HG03558 (cell line): ENCODE measurements around the gene SLA2.
"Not testable (repeated sequence)": the region's sequence is repeated elsewhere in the genome, so short reads cannot be mapped to it uniquely, and the experiment has no call there.

Source experiments
- ATAC-seq: cut with Tn5 transposase; IDR thresholded peaks from one replicate; pipeline ENCODE4 v1.9.1; 2021; ENCODE audit warnings: moderate number of reproducible peaks; ENCODE audit not compliant: unreplicated experiment; ENCODE audit errors: extremely low read depth

The SLA2 gene

DNA sequence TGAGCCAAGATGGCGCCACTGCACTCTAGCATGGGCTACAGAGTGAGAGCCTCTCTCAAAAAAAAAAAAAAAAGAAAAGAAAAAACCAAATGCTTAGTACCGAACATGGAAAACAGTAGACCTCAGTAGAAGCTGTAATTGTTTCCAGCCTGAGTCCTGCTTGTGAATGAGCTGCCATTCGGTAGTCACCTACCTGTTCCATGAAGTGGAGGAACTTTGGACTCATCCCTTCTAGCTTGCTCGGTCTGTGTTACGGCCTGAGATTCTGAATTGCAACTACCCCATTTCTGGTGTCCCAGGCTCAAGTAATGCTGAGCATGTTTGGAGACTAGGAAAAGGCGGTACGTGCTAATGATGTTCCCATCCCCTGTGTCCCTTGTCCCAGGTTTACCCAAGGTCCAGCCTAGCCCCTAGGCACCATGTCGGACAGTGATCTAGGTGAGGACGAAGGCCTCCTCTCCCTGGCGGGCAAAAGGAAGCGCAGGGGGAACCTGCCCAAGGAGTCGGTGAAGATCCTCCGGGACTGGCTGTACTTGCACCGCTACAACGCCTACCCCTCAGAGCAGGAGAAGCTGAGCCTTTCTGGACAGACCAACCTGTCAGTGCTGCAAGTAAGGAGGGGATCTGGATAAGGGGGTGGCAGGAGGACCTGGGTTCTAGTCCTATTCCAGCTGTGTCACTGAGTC, 67.5 kb downstream of the SLA2 start:
- ATAC-seq = no peak

DNA sequence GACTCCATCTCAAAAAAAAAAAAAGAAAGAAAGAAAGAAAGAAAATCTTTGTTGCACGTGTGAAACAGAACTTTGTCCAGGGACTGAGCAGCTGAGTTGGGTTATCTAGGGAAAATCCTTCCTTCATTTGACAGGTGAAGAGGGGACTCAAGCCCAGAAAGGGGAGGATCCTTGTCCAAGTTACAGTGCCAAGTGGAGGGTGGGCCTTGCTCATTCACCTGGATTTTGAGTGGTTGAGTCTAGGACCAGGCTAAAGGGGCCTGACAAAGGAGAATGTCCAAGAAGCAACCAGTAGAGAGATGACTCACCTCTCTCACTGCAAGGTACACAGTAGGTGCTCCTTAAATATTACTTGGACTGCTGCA, 69.9 kb downstream of the SLA2 start:
- ATAC-seq = no peak

DNA sequence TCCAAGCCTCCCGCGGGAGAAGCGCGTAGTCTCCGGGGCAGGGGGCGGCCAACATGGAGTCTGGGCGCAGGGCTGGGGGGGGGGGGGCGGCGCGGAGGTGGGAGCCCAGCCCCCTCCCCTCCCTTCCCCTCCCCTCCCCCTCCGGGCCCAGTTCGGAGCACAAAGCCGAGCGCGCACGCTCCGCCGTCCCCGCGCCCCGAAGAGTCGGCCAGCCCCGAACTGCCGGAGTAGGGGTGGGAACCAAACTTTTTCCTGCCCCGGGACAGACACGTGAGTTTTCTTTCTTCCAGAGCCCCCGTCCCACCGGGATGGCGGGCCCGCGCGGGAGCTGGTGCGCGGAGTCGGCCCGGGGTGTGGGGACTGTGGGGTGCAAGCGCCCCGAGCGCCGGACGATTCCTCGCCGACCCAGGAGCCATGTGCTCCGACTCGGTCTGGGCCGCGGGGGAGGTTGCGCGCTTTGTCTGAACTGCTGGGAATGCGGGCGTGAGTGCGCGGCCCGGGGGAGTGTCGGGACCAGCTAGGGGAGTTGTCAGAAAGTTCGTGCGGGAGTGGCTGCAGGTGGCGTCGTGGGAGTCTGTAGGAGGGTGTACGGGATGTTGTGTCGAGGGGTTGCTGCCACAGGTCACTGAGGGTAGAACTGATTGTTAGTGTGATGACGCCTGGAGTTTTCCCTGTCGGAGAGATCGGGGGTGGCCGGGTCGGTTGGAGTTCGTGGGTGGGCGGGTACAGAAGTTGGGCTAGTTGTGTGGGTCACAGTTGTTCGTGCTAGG, 71.4 kb downstream of the SLA2 start:
- no peak for ATAC-seq

DNA sequence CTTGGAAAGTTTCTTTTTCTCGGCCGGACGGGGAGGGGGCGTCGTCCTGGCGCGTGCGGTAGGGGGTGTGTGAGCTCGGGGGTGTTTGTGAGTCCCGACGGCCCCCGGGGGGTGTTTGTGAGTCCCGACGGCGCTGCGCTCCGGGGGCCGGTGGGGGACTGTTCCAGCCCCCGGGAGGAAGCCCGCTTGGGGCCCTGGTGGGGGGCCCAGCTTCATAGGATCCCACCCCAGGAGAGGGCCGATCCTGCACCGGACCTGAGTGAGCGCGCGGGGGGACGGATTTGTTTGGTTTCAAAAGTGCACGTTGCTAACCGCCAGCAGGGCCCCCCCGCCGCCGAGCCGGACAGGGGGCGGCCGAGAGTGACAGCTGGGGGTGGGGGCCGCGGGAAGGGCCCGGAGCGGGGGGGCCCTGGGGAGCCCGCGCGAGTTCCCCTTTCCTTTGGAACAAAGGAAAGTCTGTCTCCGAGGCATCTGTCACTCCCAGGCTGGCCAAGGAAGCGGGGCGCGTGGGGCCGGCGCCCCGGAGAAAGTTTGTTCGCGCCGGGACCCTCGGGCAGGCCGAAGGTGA, 72.1 kb downstream of the SLA2 start:
- no peak for ATAC-seq

DNA sequence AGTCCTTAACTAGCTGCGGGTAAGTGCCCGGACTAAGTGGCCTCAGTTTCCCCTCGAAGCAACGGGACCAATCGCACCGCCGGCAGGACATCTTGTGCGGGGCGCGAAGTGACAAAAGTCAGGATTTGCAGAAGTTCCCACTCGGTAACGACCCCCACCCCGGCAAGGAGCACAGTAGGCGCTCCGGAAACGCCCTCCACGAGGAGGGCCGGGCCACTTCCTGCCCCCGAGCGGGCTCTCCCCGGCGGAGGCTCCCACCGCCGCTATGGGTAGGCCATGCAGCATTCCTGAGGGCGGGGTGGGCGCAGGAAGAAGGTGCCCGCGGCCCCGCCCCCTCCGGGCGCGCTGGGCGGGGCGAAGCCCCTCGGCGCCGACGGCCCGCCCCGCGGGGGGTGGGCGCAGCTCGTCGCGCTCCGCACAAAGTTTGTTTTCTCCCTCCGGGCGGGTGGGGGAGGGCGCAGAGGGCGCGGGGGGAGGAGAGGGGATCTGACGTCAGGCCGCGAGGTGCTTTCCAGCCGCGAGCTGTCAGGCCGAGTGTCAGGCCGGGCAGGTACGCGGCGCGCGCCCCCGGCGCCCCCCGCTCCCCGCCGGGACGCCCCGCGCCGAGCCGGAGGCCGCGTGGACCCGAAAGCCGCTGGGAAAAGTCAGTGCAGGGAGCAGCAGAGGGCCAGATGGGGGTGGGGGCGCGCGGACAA, 72.7 kb downstream of the SLA2 start, which contains the start of gene TGIF2:
TSS of gene TGIF2 (plus strand) at position 495 of the 695 bp plus-strand sequence. CDS start 5,178 bp downstream, outside the sequence.
- no peak for ATAC-seq

DNA sequence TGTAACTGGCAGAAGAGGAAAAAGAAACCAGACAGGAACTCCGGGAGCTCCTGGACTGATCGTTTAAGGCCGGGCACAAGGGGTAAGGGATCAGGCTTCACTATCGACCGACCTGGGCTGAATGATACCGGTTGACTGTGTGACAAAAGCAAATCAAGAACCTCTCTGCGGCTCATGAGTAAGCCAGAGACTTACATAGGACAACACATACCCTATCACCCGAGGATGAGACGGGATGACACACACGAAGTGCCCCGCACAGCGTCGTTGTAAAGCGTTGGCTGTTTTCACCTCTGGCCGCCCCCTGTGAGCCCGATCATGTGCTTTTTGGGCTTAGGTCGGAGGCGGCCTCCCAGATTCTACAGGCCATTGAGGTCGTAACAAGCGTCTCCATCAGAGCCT, 73.3 kb downstream of the SLA2 start:
- no peak for ATAC-seq

DNA sequence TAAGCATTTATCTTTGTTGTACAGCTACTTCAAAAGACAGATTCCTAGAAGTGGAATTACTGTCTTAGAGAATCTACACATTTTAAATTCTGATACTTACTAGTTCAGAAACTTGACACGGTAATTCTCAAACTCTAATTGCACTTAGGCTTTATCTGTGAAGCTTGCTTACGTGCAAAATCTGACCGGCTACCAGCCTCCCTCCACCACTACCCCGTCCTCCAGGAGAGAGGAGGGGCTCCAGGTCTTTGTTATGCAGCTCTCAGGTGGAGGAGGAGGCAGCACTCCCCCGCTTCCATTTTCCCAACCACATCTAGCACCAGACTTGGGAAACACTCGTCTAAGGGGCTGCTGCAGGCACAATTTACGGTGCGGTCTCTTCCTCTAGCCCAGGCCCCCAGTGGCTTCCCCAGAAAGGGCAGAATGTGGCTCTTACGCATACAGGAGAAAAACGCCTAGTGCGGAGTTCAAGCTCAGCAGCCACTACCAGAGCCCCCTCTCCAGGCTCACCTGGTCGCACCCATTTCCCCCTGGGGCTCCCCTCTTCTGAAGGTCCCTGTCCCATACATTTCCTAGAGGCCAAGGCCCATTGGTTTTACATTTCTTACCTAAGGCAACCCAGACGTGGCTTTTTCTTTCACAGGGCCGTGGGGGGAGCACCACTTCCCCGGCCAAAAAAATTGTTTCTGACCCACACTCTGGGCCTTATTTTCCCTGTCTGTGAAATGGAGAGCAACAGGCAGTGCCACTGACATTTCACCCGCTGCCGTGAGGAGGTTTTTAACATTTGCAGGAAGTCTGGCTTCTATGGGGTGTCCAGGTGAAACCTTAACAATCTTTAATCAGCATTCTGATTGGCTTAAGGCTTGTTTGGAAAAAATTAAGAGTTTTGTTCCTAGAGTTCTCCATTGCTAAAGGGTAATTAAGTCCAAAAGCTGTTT, 74.2 kb downstream of the SLA2 start:
- no peak for ATAC-seq

DNA sequence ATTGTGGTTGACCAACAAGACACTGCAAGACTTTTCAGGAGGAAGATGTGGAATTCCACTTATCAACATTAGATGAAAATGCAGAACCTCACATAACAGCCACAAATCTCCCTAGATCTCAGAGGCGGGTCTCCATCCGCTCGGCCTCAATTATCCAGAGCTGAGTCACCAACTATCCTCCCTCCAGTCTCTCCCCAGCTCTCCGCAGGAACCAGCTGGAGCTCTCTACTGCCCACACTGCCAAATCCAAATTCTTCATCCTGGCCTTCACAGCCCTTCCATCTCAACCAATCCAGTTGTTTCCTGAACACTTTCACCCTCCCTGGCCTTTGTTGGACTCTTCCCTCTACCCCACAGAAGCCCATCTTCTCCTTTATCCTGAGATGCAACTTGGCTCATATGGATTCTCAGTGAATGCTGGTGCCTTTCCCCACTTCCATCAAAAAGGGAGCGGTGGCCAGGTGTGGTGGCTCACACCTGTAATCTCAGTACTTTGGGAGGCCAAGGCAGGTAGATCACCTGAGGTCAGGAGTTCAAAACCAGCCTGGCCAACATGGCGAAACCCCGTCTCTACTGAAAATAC, 76.1 kb downstream of the SLA2 start:
- no peak for ATAC-seq

DNA sequence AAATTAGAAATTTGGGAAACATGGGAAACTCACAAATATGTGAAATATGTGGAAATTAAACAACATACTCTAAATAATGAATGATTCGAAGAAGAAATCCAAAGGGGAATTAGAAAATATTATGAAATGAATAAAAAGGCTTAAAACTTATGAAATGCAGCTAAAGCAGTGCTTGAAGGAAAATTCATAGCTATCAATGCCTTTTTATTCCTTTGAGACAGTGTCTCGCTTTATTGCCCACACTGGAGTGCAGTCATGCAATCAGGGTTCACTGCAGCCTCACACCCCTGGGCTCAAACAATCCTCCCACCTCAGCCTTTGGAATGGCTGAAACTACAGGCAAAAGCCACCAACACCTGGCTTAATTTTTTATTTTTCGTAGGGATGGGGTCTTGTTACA, 80.5 kb downstream of the SLA2 start:
- ATAC-seq = no peak

DNA sequence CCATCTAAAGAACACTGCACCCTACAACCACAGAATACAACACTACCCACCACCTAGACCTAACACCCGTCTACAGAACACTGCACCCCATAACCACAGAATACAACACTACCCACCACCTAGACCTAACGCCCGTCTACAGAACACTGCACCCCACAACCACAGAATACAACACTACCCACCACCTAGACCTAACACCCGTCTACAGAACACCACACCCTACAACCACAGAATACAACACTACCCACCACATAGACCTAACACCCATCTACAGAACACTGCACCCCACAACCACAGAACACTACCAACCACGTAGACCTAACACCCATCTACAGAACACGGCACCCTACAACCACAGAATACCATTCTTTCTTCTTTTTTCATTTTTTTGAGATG, 81.3 kb downstream of the SLA2 start:
- not testable (repeated sequence) for ATAC-seq

DNA sequence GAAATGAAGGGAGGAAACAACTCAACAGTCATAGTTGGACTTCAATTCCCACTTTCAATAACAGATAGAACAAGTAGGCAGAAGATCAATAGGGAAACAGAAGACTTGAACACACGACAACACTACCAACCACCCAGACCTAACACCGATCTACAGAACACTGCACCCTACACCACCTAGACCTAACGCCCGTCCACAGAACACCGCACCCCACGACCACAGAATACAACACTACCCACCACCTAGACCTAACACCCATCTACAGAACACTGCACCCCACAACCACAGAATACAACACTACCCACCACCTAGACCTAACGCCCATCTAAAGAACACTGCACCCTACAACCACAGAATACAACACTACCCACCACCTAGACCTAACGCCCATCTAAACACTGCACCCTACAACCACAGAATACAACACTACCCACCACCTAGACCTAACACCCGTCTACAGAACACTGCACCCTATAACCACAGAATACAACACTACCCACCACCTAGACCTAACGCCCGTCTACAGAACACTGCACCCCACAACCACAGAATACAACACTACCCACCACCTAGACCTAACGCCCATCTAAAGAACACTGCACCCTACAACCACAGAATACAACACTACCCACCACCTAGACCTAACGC, 81.8 kb downstream of the SLA2 start:
- ATAC-seq = not testable (repeated sequence)

DNA sequence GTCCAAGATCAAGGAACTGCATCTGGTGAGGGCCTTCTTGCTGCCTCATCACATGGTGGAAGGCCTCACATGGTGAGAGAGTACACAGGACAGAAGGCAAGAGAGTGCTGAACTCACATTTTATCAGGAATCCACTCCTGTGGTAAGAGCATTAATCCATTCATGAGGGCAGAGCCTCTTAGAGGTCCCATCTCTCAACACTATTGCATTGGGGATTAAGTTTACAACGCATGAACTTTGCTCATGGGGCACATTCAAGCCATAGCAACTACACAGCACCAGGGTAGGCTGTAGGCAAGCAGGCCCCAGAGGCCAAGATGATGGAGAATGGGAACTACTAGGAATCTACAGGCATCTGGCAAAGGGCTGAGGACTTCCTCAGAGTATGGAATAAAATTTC, 82.6 kb downstream of the SLA2 start:
- no peak for ATAC-seq

DNA sequence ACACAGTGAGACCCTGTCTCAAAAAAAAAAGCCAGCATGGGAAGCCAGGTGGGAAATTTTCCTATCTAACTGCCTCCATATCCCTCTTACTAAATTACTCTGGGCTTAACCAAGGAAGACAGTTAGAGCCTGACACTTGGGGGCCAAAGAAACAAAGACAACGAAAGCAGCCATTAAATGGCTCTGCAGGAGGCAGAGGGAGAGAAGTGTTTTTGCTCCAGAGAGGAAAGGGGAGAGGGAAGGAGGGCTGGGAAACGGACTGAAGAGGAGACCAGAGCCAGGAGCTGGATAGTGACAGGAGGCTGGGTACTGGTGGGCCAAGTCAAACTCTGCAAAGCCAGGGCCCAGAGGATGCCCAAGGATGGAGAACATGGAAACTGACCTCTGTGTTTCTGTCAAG, 83.3 kb downstream of the SLA2 start:
- ATAC-seq = no peak
